Measurements from ENCODE around the gene TBXT. TPM values are rescaled to one million over a fixed set of nuclear protein-coding genes. Genes with fewer than 3 reads are reported as not detected.

The TBXT gene
- total and polyA plus RNA-seq, 2 of the 13 experiments (the other 11 are each of a cell fraction or from before 2014, with no cell fraction given): not detected

DNA sequence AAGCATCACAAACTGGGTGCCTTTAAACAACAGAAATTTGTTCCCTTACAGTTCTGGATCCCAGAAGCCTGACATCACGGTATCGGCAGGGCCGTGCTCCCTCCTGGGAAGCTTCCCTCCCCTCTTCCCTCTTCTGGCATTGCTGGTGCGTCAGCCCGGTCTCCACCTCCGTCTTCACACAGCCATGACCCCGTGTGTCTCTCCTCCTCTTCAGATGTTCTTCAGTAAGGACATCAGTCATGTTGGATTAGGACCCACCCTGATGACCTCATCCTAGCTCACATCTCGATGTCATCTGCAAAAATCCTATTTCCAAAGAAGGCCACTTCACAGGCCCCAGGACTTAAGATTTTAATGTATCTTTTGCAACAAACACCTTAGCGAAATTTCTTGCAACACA, 38.4 kb upstream of the TBXT start:
- H3K36me3 ChIP-seq (replicated peaks in 1 of 2; ENCODE audit: control insufficient read depth in 1 of 2, insufficient read depth in 2 of 2, low read length in 2 of 2): no peaks in the 10 kb centered on the region
- no peaks in the 10 kb centered on the region for H4K20me1 ChIP-seq (ENCODE audit: insufficient read depth, low read length)
- H3K27ac ChIP-seq (ENCODE audit: extremely low read length, insufficient read depth, low read length): no peak overlapping the region
- no peaks in the 10 kb centered on the region for H3K9me3 ChIP-seq (ENCODE audit: low read length)
- ATAC-seq (no peak), DNase-seq (ENCODE audit: low spot score) (no peak), FAIRE-seq (no peak)
- no peak overlapping the region for H3K4me2 ChIP-seq (ENCODE audit: low read depth, low read length)
- WGBS (ENCODE audit: low lambda C conversion rate): 21% methylated on average over 9 of the region's 9 CpGs
- no peaks in the 10 kb centered on the region for H3K4me1 ChIP-seq (ENCODE audit: insufficient read depth, low read length)
- TF ChIP-seq, protein P1, sequence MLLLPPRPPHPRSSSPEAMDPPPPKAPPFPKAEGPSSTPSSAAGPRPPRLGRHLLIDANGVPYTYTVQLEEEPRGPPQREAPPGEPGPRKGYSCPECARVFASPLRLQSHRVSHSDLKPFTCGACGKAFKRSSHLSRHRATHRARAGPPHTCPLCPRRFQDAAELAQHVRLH (CRISPR knock-in tag; IDR thresholded peaks at IDR 0.05; ENCODE audit: borderline replicate concordance, low read depth): no peak
- TF ChIP-seq, protein P2, sequence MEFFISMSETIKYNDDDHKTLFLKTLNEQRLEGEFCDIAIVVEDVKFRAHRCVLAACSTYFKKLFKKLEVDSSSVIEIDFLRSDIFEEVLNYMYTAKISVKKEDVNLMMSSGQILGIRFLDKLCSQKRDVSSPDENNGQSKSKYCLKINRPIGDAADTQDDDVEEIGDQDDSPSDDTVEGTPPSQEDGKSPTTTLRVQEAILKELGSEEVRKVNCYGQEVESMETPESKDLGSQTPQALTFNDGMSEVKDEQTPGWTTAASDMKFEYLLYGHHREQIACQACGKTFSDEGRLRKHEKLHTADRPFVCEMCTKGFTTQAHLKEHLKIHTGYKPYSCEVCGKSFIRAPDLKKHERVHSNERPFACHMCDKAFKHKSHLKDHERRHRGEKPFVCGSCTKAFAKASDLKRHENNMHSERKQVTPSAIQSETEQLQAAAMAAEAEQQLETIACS (CRISPR knock-in tag; IDR thresholded peaks at IDR 0.05): no peak
- no peak for TF ChIP-seq CEBPB (IDR thresholded peaks at IDR 0.05; ENCODE audit: borderline replicate concordance, low read depth, low read length)
- TF ChIP-seq ATF7 (IDR thresholded peaks at IDR 0.05): peak; percentile 84
- TF ChIP-seq ATF7 (CRISPR knock-in tag; IDR thresholded peaks at IDR 0.05): no peak
- TF ChIP-seq CC2D1A (CRISPR knock-in tag; IDR thresholded peaks at IDR 0.05): no peak
- TF ChIP-seq CREB1 (IDR thresholded peaks at IDR 0.05): peak; percentile 32; the same call in 1 of the 2 replicates
- no peak for TF ChIP-seq CREB1 (CRISPR knock-in tag; IDR thresholded peaks at IDR 0.05)
- TF ChIP-seq, protein P3, sequence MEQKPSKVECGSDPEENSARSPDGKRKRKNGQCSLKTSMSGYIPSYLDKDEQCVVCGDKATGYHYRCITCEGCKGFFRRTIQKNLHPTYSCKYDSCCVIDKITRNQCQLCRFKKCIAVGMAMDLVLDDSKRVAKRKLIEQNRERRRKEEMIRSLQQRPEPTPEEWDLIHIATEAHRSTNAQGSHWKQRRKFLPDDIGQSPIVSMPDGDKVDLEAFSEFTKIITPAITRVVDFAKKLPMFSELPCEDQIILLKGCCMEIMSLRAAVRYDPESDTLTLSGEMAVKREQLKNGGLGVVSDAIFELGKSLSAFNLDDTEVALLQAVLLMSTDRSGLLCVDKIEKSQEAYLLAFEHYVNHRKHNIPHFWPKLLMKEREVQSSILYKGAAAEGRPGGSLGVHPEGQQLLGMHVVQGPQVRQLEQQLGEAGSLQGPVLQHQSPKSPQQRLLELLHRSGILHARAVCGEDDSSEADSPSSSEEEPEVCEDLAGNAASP (CRISPR knock-in tag; IDR thresholded peaks at IDR 0.05; ENCODE audit: borderline replicate concordance): no peak
- TF ChIP-seq MTF2 (CRISPR knock-in tag; IDR thresholded peaks at IDR 0.05; ENCODE audit: borderline replicate concordance): no peak
- TF ChIP-seq, protein P4, sequence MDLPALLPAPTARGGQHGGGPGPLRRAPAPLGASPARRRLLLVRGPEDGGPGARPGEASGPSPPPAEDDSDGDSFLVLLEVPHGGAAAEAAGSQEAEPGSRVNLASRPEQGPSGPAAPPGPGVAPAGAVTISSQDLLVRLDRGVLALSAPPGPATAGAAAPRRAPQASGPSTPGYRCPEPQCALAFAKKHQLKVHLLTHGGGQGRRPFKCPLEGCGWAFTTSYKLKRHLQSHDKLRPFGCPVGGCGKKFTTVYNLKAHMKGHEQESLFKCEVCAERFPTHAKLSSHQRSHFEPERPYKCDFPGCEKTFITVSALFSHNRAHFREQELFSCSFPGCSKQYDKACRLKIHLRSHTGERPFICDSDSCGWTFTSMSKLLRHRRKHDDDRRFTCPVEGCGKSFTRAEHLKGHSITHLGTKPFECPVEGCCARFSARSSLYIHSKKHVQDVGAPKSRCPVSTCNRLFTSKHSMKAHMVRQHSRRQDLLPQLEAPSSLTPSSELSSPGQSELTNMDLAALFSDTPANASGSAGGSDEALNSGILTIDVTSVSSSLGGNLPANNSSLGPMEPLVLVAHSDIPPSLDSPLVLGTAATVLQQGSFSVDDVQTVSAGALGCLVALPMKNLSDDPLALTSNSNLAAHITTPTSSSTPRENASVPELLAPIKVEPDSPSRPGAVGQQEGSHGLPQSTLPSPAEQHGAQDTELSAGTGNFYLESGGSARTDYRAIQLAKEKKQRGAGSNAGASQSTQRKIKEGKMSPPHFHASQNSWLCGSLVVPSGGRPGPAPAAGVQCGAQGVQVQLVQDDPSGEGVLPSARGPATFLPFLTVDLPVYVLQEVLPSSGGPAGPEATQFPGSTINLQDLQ (CRISPR knock-in tag; IDR thresholded peaks at IDR 0.05): no peak
- TF ChIP-seq, protein P5, sequence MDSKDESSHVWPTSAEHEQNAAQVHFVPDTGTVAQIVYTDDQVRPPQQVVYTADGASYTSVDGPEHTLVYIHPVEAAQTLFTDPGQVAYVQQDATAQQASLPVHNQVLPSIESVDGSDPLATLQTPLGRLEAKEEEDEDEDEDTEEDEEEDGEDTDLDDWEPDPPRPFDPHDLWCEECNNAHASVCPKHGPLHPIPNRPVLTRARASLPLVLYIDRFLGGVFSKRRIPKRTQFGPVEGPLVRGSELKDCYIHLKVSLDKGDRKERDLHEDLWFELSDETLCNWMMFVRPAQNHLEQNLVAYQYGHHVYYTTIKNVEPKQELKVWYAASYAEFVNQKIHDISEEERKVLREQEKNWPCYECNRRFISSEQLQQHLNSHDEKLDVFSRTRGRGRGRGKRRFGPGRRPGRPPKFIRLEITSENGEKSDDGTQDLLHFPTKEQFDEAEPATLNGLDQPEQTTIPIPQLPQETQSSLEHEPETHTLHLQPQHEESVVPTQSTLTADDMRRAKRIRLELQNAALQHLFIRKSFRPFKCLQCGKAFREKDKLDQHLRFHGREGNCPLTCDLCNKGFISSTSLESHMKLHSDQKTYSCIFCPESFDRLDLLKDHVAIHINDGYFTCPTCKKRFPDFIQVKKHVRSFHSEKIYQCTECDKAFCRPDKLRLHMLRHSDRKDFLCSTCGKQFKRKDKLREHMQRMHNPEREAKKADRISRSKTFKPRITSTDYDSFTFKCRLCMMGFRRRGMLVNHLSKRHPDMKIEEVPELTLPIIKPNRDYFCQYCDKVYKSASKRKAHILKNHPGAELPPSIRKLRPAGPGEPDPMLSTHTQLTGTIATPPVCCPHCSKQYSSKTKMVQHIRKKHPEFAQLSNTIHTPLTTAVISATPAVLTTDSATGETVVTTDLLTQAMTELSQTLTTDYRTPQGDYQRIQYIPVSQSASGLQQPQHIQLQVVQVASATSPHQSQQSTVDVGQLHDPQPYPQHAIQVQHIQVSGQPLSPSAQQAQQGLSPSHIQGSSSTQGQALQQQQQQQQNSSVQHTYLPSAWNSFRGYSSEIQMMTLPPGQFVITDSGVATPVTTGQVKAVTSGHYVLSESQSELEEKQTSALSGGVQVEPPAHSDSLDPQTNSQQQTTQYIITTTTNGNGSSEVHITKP (CRISPR knock-in tag; IDR thresholded peaks at IDR 0.05; ENCODE audit: low read depth): no peak
- no peak for TF ChIP-seq ZNF510 (CRISPR knock-in tag; IDR thresholded peaks at IDR 0.05; ENCODE audit: low read depth)
- in situ Hi-C loops (cut with HindIII; ENCODE audit: extremely low pct_ligation_motif_present, low pct_unique_long_range_greater_than_20kb): no loop called here
- ChIA-PET POLR2A (no interaction called here), CTCF (ENCODE audit: low intra/inter-chr PET ratio, low total read pairs) (no interaction called here)
- H3K4me3 ChIP-seq (replicated peaks in 1 of 3; ENCODE audit: insufficient read depth in 1 of 3, low read depth in 2 of 3, low read length in 3 of 3): no peak overlapping the region
- no peaks in the 10 kb centered on the region for H3K79me2 ChIP-seq (ENCODE audit: insufficient read depth, low read length)
- H3K9ac ChIP-seq (ENCODE audit: insufficient read depth, low read depth, low read length): no peak overlapping the region
- no TSS peak for BruUV-seq (replicated peaks)
- intact Hi-C loops (cut with micrococcal nuclease; ENCODE audit: unreplicated experiment): no loop called here
- no peak overlapping the region for H2AFZ ChIP-seq (ENCODE audit: low read length)
- H3K27me3 ChIP-seq (ENCODE audit: control insufficient read depth in 1 of 2, insufficient read depth in 2 of 2, low read length in 2 of 2): peaks cover 2 to 69% of the 10 kb centered on the region in 2 experiments
